DND-41 (cell line): ENCODE measurements around the gene PIEZO1.

ENCODE experiments used
- ATAC-seq: fragments of 200-7000 bp; cut with Tn5 transposase; 3 replicates; pipeline ENCODE4 v1.9.1; 2021; ENCODE audit warnings: low read depth; ENCODE audit not compliant: insufficient read depth
- DNase-seq: peaks from one replicate; pipeline ENCODE4 v3.0.0-alpha.2; 2020
- H2AFZ ChIP-seq: 2 replicates; pipeline ENCODE4 v1.6.0; 2012; ENCODE audit warnings: low read depth, low read length
- H3K27ac ChIP-seq: 2 replicates; pipeline ENCODE4 v1.5.1; 2012; ENCODE audit warnings: low read length, inconsistent platforms
- H3K27me3 ChIP-seq: fragments of 200-600 bp; sonication (generic); 2 replicates; pipeline ENCODE4 v1.6.0; 2012; ENCODE audit warnings: low read length, mild to moderate bottlenecking, inconsistent platforms; ENCODE audit not compliant: insufficient read depth, poor library complexity
- H3K36me3 ChIP-seq: 2 replicates; pipeline ENCODE4 v1.5.1; 2012; ENCODE audit warnings: low read length, inconsistent platforms; ENCODE audit not compliant: insufficient read depth
- H3K4me1 ChIP-seq: 2 replicates; pipeline ENCODE4 v1.5.1; 2012; ENCODE audit warnings: mild to moderate bottlenecking, low read length; ENCODE audit not compliant: insufficient read depth
- H3K4me2 ChIP-seq: 2 replicates; pipeline ENCODE4 v1.6.0; 2012; ENCODE audit warnings: mild to moderate bottlenecking, moderate library complexity, low read length, inconsistent platforms; ENCODE audit not compliant: insufficient read depth
- H3K4me3 ChIP-seq, 2 experiments: fragments of 200-600 bp in 1 of 2; shearing (Covaris generic) in 1 of 2; 2 replicates each; pipeline ENCODE4 v1.5.1; 2012 to 2016; ENCODE audit warnings: inconsistent platforms in 2 of 2, low read length in 2 of 2, mild to moderate bottlenecking in 2 of 2, low read depth in 1 of 2, moderate library complexity in 1 of 2
- H3K79me2 ChIP-seq: 2 replicates; pipeline ENCODE4 v1.6.0; 2012; ENCODE audit warnings: low read length, inconsistent platforms; ENCODE audit not compliant: insufficient read depth
- H3K9ac ChIP-seq: 2 replicates; pipeline ENCODE4 v1.6.0; 2012; ENCODE audit warnings: low read depth, mild to moderate bottlenecking, inconsistent platforms, low read length, moderate library complexity
- H3K9me3 ChIP-seq: 2 replicates; pipeline ENCODE4 v1.5.1; 2012; ENCODE audit warnings: low read length, moderate library complexity, mild to moderate bottlenecking, inconsistent platforms; ENCODE audit not compliant: insufficient read depth, severe bottlenecking
- H4K20me1 ChIP-seq: 2 replicates; pipeline ENCODE4 v1.6.0; 2012; ENCODE audit warnings: low read length; ENCODE audit not compliant: insufficient read depth
- CTCF ChIP-seq: IDR thresholded peaks from 2 replicates; pipeline ENCODE4 v1.5.1; 2012; ENCODE audit warnings: borderline replicate concordance, low read length, moderate library complexity, mild to moderate bottlenecking; ENCODE audit not compliant: poor library complexity, severe bottlenecking; ENCODE audit errors: extremely low read depth
- EZH2 ChIP-seq: IDR thresholded peaks from 3 replicates; pipeline ENCODE4 v1.6.1; 2012; ENCODE audit warnings: borderline replicate concordance, low read depth, mild to moderate bottlenecking, moderate library complexity, low read length, inconsistent platforms; ENCODE audit not compliant: severe bottlenecking

PIEZO1 gene

GRCh38 chr16:88779406-88780141 is 5.4 kb downstream of the PIEZO1 start:
- H3K4me2 ChIP-seq: no peak overlapping the region
- no peaks in the 10 kb centered on the region for H3K27me3 ChIP-seq
- DNase-seq (no peak), ATAC-seq (no peak)
- H3K79me2 ChIP-seq: peaks cover 98% of the 10 kb centered on the region
- peaks cover 42% of the 10 kb centered on the region for H3K4me1 ChIP-seq
- no peak overlapping the region for H3K4me3 ChIP-seq
- H2AFZ ChIP-seq: no peak overlapping the region
- no peaks in the 10 kb centered on the region for H3K9me3 ChIP-seq
- no peak overlapping the region for H3K27ac ChIP-seq
- peaks cover 16% of the 10 kb centered on the region for H3K36me3 ChIP-seq
- peaks cover 84% of the 10 kb centered on the region for H4K20me1 ChIP-seq
- TF ChIP-seq CTCF: no peak
- TF ChIP-seq EZH2: no peak
- H3K9ac ChIP-seq: no peak overlapping the region

- Histone ChIP-seq H3K9me3 (no peaks in the 10 kb centered on the region), H3K27ac (no peak overlapping the region), H3K4me3 (no peak overlapping the region), H3K79me2 (peaks cover 98% of the 10 kb centered on the region), H2AFZ (no peak overlapping the region), H3K4me1 (peaks cover 35% of the 10 kb centered on the region), H3K27me3 (no peaks in the 10 kb centered on the region), H3K9ac (no peak overlapping the region), H3K4me2 (no peak overlapping the region), H4K20me1 (peaks cover 89% of the 10 kb centered on the region), H3K36me3 (peaks cover 16% of the 10 kb centered on the region)
- TF ChIP-seq EZH2: no peak
- no peak for TF ChIP-seq CTCF
- ATAC-seq (no peak), DNase-seq (no peak)
Observed at GRCh38 chr16:88778541-88779065, 6.4 kb downstream of the PIEZO1 start.

- Histone ChIP-seq H3K36me3 (peaks cover 16% of the 10 kb centered on the region), H3K27me3 (no peaks in the 10 kb centered on the region), H3K79me2 (peaks cover 98% of the 10 kb centered on the region), H4K20me1 (peaks cover 90% of the 10 kb centered on the region), H3K4me2 (no peak overlapping the region), H3K4me3 (no peak overlapping the region), H3K27ac (no peak overlapping the region), H3K9me3 (no peaks in the 10 kb centered on the region), H2AFZ (no peak overlapping the region), H3K9ac (no peak overlapping the region), H3K4me1 (peaks cover 31% of the 10 kb centered on the region)
- DNase-seq: no peak
- no peak for TF ChIP-seq EZH2
- TF ChIP-seq CTCF: no peak
- ATAC-seq: no peak
Observed at GRCh38 chr16:88778271-88778525, 6.8 kb downstream of the PIEZO1 start.
